Lower lobe of right lung (tissue), 2 donors: ENCODE data around the gene B3GALNT2. TPM values are rescaled to one million over a fixed set of nuclear protein-coding genes. Genes with fewer than 3 reads are reported as not detected.
"Not testable (repeated sequence)": the region's sequence is repeated elsewhere in the genome, so short reads cannot be mapped to it uniquely, and the experiment has no call there.

Experiments used
- ATAC-seq, 2 donors: fragments of 200-7000 bp; cut with Tn5 transposase; one replicate each; pipeline ENCODE4 v1.9.1; 2020 to 2022; ENCODE audit warnings: mild to moderate bottlenecking in 2 of 2, moderate library complexity in 2 of 2
- DNase-seq: peaks from one replicate; pipeline ENCODE4 v3.0.0-alpha.2; 2020
- H3K27ac ChIP-seq: fragments of 200-600 bp; one replicate; pipeline ENCODE4 v1.8.0; 2022
- H3K27me3 ChIP-seq: fragments of 200-600 bp; one replicate; pipeline ENCODE4 v1.8.0; 2022; ENCODE audit warnings: low read depth
- H3K36me3 ChIP-seq: fragments of 200-600 bp; one replicate; pipeline ENCODE4 v1.8.0; 2022; ENCODE audit warnings: mild to moderate bottlenecking
- H3K4me1 ChIP-seq: fragments of 200-600 bp; one replicate; pipeline ENCODE4 v1.8.0; 2022
- H3K4me3 ChIP-seq: fragments of 200-600 bp; one replicate; pipeline ENCODE4 v1.8.0; 2022; ENCODE audit warnings: mild to moderate bottlenecking
- H3K9me3 ChIP-seq: fragments of 200-600 bp; one replicate; pipeline ENCODE4 v1.8.0; 2022
- intact Hi-C: fragments of 100-400 bp; cut with DNase I; formaldehyde crosslinking; loops from one replicate; pipeline ENCODE4 v1.11.0; 2022
- total RNA-seq: library from RNA; stranded (reverse); fragmentation: NEBNext Ultra II Directional; extraction: Animal tissue kit (Norgen Biotek cat#: 25700); gene quantifications from one replicate; pipeline ENCODE4 v1.2.1, GENCODE V29; 2021
- TF ChIP-seq, protein P1 (sequence below): fragments of 200-600 bp; IDR thresholded peaks from one replicate; pipeline ENCODE4 v1.8.0; 2022; ENCODE audit warnings: antibody characterized with exemption, mild to moderate bottlenecking
- donor health status: DM: no; HTN: yes; CAD: no; lungs with severe emphysema.

The B3GALNT2 gene
- total RNA-seq, 1 donor from 2014 or later = 15.5 TPM

DNA sequence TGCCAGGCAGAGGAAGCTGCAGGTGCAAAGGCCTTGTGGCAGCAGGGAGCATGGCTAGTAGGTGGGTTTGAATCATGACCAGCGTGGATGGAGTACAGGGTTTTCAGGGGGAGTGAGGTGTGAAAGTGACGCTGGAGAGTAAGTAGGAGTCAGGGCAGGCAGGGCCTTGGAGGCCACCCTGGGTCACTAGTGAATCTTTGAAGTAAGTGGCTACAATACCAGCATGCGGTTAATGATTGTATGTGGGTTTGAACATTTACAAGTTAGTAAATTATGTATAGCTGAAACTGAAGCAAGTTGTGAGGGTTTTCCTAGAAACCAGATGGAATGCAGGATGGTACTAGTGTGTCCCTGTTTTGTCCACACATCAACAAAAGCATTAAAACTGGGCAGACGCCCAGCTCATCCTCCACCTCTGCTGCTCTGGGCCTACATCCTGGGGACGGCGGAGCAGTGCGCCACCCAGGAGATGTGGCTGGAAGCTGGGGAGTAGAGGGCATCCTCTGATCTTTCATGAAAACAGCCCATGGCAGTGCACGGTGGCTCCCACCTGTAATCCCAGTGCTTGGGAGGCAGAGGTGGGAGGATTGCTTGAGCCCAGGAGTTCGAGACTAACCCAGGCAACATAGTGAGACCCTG, 41.2 kb upstream of the B3GALNT2 start:
- TF ChIP-seq, protein P1, sequence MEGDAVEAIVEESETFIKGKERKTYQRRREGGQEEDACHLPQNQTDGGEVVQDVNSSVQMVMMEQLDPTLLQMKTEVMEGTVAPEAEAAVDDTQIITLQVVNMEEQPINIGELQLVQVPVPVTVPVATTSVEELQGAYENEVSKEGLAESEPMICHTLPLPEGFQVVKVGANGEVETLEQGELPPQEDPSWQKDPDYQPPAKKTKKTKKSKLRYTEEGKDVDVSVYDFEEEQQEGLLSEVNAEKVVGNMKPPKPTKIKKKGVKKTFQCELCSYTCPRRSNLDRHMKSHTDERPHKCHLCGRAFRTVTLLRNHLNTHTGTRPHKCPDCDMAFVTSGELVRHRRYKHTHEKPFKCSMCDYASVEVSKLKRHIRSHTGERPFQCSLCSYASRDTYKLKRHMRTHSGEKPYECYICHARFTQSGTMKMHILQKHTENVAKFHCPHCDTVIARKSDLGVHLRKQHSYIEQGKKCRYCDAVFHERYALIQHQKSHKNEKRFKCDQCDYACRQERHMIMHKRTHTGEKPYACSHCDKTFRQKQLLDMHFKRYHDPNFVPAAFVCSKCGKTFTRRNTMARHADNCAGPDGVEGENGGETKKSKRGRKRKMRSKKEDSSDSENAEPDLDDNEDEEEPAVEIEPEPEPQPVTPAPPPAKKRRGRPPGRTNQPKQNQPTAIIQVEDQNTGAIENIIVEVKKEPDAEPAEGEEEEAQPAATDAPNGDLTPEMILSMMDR = no peak
- ATAC-seq = no peak
- Histone ChIP-seq H3K27me3 (peaks cover 3% of the 10 kb centered on the region), H3K4me3 (no peak overlapping the region), H3K9me3 (no peaks in the 10 kb centered on the region), H3K36me3 (no peaks in the 10 kb centered on the region), H3K27ac (no peak overlapping the region), H3K4me1 (no peaks in the 10 kb centered on the region)
- no peak for DNase-seq
- intact Hi-C loops = no loop called here

DNA sequence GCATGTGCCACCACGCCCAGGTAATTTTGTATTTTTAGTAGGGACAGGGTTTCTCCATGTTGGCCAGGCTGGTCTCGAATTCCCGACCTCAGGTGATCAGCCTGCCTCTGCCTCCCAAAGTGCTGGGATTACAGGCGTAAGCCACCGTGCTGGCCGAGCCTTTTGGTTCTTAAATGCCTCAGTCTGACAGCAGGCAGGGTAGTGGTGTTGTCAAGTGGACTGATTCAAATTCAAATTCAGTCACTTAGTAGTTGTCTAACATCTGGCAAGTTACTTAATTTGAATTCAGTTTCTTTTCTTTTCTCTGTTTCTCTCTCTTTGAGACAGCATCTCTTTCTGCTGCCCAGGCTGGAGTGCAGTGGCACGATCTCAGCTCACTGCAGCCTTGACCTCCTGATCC, 38.6 kb upstream of the B3GALNT2 start:
- intact Hi-C loops, H3K36me3 ChIP-seq, H3K27me3 ChIP-seq, H3K4me1 ChIP-seq, DNase-seq, H3K4me3 ChIP-seq, H3K9me3 ChIP-seq, H3K27ac ChIP-seq, ATAC-seq: not testable (repeated sequence)

DNA sequence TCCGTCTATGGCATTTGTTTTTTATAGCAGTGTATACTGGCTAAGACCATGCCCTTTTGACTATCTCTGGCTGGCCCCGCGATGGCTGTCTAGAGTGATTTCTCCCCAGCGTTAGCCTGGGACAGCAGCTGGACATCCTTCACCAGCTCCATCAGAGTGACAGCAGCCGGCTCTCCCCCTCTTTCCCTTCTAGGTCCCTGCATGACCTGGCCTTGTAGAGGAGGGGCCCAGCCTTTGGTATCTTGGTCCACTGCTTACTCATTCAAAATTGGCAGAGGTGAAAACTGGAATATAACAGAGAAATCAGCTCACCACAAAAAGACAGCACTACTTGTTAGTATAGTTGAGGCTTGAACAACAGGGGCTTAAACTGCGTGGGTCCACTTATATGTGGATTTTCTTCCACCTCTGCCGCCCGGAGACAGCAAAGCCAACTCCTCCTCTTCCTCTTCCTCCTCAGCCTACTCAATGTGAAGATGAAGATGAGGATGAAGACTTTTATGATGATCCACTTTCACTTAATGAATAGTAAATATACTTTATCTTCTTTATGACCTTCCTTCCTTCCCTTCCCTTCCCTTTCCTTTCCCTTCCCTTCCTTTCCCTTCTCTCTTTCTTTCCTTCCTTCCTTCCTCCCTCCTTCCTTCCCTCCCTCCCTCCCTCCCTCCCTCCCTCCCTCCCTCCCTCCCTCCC, 29.4 kb upstream of the B3GALNT2 start:
- no peaks in the 10 kb centered on the region for H3K9me3 ChIP-seq
- H3K27ac ChIP-seq = no peak overlapping the region
- H3K36me3 ChIP-seq = no peaks in the 10 kb centered on the region
- DNase-seq = no peak
- no peaks in the 10 kb centered on the region for H3K27me3 ChIP-seq
- H3K4me1 ChIP-seq = no peaks in the 10 kb centered on the region
- H3K4me3 ChIP-seq = no peak overlapping the region
- ATAC-seq = no peak
- TF ChIP-seq, protein P1 = no peak
- intact Hi-C loops = no loop called here

DNA sequence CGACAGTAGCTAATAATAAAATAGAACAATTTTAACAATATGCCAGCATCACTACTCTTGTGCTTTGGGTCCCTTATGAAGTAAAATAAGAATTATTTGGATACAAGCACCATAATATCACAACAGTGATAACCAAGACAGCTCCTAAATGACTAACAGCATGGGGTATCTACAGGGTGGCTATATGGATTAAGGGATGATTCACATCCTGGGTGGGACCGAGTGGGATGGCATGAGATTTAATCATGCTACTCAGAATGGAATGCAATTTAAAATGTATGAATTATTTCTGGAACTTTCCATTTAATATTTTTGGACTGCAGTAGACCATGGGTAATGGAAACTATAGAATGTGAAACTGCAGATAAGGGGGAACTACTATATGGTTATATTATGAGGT, 28.1 kb upstream of the B3GALNT2 start:
- DNase-seq (no peak), ATAC-seq (no peak)
- TF ChIP-seq, protein P1 = no peak
- no peaks in the 10 kb centered on the region for H3K9me3 ChIP-seq
- no peak overlapping the region for H3K27ac ChIP-seq
- intact Hi-C loops = no loop called here
- no peaks in the 10 kb centered on the region for H3K4me1 ChIP-seq
- no peak overlapping the region for H3K4me3 ChIP-seq
- no peaks in the 10 kb centered on the region for H3K27me3 ChIP-seq
- no peaks in the 10 kb centered on the region for H3K36me3 ChIP-seq

DNA sequence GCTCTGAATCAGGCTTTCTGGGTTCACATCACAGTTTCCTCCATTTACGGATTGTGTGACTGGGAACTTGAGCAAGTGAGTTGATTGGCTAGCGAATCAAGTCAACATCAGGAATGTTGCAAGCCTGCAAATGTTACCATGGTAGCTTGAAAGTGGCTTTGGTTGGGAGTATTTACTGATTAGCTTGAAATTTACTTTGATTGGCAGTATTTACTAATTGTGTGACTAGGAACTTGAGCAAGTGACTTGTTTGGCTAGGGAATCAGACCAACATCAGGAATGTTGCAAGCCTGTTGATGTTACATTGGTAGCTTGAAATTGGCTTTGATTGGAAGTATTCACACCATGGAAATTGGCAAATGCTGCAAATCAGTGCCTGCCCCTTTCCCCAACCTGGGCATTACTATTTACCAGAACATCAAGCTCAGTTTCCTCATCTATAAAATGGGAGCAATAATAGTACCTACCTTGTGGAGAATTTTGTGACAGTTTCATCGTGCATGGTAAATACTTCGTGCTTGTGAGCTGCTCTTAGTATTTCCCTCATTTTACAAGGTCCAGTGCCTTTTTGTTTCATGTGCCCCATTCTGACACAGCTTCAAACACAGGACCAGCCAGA, 23.1 kb upstream of the B3GALNT2 start:
- ATAC-seq (peak; percentile 51 to 89), DNase-seq (no peak)
- H3K27me3 ChIP-seq = no peaks in the 10 kb centered on the region
- H3K9me3 ChIP-seq = no peaks in the 10 kb centered on the region
- no peak overlapping the region for H3K4me3 ChIP-seq
- no peaks in the 10 kb centered on the region for H3K36me3 ChIP-seq
- TF ChIP-seq, protein P1 = no peak
- H3K4me1 ChIP-seq = no peaks in the 10 kb centered on the region
- intact Hi-C loops = no loop called here
- H3K27ac ChIP-seq = no peak overlapping the region

DNA sequence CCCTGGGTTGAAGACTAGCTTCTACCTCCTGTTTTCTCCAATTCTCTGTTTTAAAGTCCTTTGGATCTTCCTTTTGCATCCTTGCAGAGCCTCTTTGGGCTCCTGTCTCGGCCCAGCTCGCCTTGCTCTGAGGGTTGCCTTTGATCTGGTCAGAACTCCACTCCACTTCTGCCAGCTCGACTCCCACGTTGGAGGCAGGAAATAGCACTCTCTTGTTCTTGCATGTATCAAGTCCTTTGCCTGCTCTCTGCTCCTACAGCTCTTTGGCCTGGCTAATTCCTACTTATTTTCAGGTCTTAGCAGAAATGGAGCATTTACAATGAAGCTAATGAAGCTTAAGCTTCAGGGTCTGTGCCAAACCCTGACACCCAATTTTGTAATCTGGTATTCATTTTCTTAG, 21.1 kb upstream of the B3GALNT2 start:
- H3K9me3 ChIP-seq = no peaks in the 10 kb centered on the region
- no peaks in the 10 kb centered on the region for H3K4me1 ChIP-seq
- no peaks in the 10 kb centered on the region for H3K36me3 ChIP-seq
- no peak for ATAC-seq
- intact Hi-C loops = no loop called here
- no peaks in the 10 kb centered on the region for H3K27me3 ChIP-seq
- TF ChIP-seq, protein P1 = no peak
- H3K4me3 ChIP-seq = no peak overlapping the region
- no peak overlapping the region for H3K27ac ChIP-seq
- no peak for DNase-seq
